HG03342 (cell line): ENCODE results near the gene A1BG.

Experiments
- ATAC-seq: cut with Tn5 transposase; IDR thresholded peaks from one replicate; pipeline ENCODE4 v1.9.1; 2021; ENCODE audit warnings: mild to moderate bottlenecking, moderate library complexity; ENCODE audit not compliant: unreplicated experiment

Gene A1BG

GRCh38 chr19:58352760-58353671, at the start of gene A1BG:
Gene A1BG (minus strand): TSS chr19:58353492. CDS start chr19:58353437, 55 bp downstream.
- ATAC-seq: no peak

DNA sequence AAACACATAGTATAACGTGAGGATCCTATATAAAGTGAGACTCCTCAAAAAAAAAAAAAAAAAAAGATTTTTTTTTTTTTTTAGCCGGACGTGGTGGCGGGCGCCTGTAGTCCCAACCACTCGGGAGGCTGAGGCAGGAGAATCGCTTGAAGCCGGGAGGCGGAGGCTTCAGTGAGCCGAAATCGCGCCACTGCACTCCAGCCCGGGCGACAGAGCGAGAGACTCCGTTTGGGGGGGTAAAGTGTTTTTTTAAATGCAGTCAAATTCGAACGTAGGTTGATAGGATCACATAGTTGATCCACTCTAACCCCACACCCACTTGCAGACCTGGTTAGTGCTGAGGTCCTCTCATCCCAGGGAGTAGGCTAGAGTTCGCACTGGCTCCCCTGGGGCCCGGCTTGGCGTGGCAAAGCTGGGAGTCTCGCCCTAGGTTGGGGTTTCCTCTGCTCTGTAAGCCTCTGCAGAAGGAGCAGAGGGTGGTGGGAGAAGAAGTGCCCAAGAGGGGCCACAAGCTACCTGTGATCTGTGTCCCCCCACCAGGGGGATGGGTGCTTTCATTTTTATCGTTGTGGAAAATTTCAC, 48.6 kb upstream of the A1BG start:
- no peak for ATAC-seq

- ATAC-seq: peak; percentile 96
Observed at GRCh38 chr19:58400916-58401839, 47.9 kb upstream of the A1BG start.

GRCh38 chr19:58400316-58400915, 47.1 kb upstream of the A1BG start:
- ATAC-seq: no peak

DNA sequence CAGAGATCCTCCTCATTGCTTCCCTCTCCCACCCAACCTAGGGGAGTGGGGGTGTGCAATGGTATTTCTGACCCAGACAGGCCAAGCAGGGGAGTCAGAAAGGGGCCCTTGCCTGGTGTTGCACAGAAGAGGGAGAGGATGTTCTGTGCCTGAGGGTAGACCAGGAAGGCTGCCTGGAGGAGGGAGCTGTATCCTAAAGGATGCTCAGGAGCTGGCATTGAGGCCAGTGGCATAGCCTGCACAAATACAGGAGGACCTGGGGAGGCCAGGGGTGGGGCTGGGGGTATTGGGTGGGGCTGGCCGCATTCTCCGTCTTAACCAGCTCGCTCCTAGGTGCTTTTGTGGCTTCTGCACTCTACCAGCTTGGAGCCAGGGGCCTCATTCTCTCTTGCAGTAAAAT, 46.6 kb upstream of the A1BG start:
- no peak for ATAC-seq

DNA sequence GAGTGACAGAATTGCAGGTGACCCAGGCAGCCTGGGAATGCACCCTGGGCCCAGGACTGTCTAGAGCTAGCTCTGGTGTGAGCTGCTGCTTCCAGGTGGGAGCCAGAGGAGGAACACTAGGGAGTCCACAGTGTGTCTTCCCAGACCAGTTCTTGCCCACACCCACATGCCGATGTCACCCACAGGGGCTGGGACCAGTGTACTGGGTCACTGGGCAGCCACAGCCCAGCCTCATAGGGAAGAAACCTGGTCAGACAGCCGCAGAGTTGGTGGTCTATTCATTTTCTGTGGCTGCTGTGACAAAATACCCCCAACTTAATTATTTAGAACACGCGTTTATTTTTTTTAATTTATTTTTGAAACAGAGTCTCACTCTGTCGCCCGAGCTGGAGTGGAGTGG, 45.3 kb upstream of the A1BG start:
- no peak for ATAC-seq

GRCh38 chr19:58398087-58398486, 44.8 kb upstream of the A1BG start:
- ATAC-seq: no peak

- no peak for ATAC-seq
Observed at GRCh38 chr19:58397533-58398037, 44.3 kb upstream of the A1BG start.

- ATAC-seq: no peak
Observed at GRCh38 chr19:58396691-58397532, 43.6 kb upstream of the A1BG start.

DNA sequence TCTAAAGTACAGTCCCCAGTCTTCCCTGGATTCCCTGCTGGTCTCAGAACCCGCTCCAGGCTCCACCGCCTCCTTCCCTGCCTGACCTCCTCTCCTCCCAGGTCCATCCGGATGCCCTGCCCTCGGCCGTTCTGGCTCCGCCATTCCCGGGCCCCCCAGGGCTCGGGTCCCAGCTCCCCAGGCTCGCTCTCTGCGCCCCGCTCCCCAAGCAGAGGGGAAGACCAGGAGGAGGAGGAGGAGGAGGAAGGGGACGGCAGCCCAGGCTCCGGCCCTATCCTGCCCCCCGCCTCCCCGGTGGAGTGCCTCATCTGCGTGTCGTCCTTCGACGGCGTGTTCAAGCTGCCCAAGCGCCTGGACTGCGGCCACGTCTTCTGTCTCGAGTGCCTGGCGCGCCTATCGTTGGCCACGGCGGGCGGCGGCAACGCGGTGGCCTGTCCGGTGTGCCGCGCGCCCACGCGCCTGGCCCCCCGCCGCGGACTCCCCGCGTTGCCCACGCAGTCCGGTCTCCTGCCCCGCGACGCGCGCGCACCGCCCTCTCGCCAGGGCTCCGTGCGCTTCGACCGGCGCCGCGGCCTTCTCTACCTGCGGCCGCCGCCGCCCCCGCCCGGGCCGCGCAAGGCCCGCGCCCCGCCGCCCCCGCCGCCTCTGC, 42.8 kb upstream of the A1BG start:
- ATAC-seq: no peak

DNA sequence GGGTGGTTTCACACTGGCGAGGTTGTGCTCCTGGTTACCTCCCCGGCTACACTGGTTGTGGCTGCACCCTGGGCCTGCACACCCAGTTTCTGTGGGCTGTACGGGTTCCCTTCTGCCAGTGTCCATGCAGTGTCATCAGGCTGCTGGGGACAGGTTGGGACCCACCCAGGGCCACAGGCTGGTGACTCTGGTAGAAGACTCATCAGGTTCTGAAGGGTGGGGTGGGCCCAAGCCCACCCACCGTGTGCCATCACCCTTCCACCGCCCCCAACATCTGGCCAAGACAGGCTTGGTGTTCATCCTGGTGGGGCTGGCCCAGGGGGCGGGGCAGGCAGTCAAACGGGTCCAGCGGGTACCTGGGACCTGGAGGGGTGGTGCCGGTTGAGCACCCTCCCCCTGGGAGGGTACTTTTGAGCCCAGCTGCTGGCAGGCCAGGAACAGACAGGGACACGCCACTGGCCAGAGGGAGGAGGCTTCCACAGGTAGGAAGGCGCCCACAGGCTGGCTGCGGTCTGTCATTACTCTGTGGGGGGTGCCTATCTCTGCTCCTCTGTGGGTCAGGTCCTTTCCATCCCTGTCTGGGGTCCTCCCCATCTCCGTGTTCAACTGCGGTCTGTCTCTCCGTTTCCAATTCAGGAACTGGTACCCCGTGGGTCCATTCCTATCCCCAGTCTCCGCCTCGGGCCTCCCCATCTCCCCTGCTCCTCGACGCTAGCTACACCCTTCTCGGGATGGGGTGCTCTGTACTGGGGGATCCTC, 42.1 kb upstream of the A1BG start, which contains the start of gene RNF225:
TSS of gene RNF225 (plus strand) at position 437 of the 759 bp plus-strand sequence. CDS start 434 bp downstream, outside the sequence.
- ATAC-seq: no peak

DNA sequence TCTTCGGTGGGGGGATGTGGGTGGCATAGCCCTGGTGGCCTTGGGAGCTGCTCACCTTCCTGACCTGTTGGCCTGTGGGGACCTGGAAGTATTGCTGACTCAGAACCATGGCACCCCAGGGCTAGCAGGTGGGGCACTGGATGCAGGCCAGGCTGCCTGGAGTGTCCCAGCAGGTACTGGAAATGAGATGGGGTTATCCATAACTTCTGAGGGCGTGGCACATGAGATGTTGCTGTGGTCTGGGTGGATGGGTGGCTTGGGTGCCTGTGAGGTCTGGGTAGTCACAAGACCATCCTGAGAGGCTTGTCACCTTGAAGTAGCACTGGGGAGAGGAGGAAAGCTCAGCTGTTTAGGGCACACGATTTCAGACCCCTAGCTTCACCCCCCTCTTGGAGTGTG, 41.5 kb upstream of the A1BG start:
- ATAC-seq: no peak

- ATAC-seq: no peak
Observed at GRCh38 chr19:58393725-58394033, 40.4 kb upstream of the A1BG start.

- no peak for ATAC-seq
Observed at GRCh38 chr19:58392945-58393724, 39.8 kb upstream of the A1BG start.

DNA sequence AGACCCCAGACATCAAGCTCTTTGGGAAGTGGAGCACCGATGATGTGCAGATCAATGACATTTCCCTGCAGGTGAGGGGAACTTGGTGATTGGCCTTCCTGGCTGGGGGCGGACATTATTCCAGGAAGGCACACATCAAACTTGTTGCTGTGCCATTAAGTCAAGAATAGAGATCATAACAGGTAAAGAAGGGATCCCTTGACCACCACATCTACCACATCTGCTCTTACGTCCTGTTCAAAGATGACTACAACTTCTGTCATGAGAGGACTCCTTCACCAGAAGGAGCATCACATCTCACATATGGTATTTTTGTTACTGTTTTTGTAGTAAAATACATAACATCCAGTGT, 34.9 kb upstream of the A1BG start:
- no peak for ATAC-seq

DNA sequence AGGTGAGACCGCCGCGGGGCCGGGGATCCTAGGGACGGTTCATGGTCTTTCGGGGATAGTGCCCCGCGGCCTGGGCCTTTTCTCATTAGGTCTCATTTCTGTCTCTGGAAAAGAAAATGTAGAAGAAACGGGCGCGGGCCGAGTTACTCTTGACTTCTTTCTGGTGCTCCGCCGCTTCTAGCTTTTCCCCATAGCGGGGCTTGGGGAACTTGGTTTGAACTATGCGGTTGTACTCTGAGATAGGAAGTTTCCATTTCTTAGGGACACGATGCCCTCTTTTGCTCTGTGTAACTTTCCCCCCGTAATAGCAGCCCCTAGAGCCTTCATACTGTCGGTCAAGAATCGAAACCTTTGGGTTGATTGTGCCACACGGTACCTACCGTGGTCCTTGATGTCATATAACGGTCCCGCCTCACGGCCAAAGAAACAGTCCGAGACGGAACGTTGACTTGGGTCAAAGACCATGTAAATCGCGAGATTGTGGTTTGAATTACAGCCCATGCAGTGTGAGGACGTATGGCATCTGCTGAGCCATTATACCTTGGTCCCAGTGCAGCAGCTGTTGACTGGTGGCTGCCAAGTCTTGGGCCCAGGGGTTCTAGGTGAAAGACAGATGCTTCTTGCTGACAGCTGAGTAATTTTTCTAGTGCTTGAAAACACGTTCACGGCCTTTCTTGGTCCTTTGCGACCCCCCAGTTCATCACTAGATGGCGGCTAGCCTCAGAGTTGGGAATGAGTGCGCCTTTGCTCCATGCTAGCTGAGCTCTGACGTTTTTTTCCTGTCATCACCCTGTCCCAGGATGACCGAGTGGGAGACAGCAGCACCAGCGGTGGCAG, 34.3 kb upstream of the A1BG start:
- ATAC-seq: peak; percentile 3
